CD14-positive monocyte (primary cell): Measurements from ENCODE around the gene PLAAT3. TPM values are rescaled to one million over a fixed set of nuclear protein-coding genes. Genes with fewer than 3 reads are reported as not detected.
A peak's percentile ranks its signal among the peaks of the same experiment; 100 is the strongest.

ENCODE experiments used
- DNase-seq, 3 donors: peaks; one replicate each; pipeline ENCODE4 v3.0.0-alpha.2; 2011 to 2022
- H2AFZ ChIP-seq: 2 replicates; pipeline ENCODE4 v1.6.0; 2012; ENCODE audit warnings: mild to moderate bottlenecking, low read depth, low read length, inconsistent platforms; ENCODE audit not compliant: insufficient read depth, poor library complexity, severe bottlenecking
- H3K27ac ChIP-seq, 2 donors: 1 replicate in 1 of 2; 2 replicates in 1 of 2; pipeline ENCODE4 v1.5.1; 2012 to 2013; ENCODE audit warnings: low read length in 2 of 2, control low read depth in 1 of 2, inconsistent platforms in 1 of 2, low read depth in 1 of 2, mild to moderate bottlenecking in 1 of 2
- H3K27me3 ChIP-seq, 2 donors: one replicate each; pipeline versions ENCODE4 v1.6.0 to v1.6.1; 2011 to 2013; ENCODE audit warnings: low read length in 2 of 2; ENCODE audit not compliant: control insufficient read depth in 2 of 2, insufficient read depth in 2 of 2
- H3K36me3 ChIP-seq, 2 donors: replicated peaks in 1 of 2; 1 replicate in 1 of 2; 2 replicates in 1 of 2; pipeline versions ENCODE4 v1.5.1 to v1.6.1; 2012 to 2013; ENCODE audit warnings: low read length in 2 of 2, control low read depth in 1 of 2, inconsistent platforms in 1 of 2, mild to moderate bottlenecking in 1 of 2; ENCODE audit not compliant: insufficient read depth in 2 of 2, control insufficient read depth in 1 of 2
- H3K4me1 ChIP-seq, 2 donors: 1 replicate in 1 of 2; 2 replicates in 1 of 2; pipeline versions ENCODE4 v1.5.1 to v1.6.1; 2012 to 2013; ENCODE audit warnings: low read length in 2 of 2, control low read depth in 1 of 2, inconsistent platforms in 1 of 2, mild to moderate bottlenecking in 1 of 2, moderate library complexity in 1 of 2; ENCODE audit not compliant: insufficient read depth in 2 of 2, control insufficient read depth in 1 of 2
- H3K4me2 ChIP-seq: replicated peaks from 2 replicates; pipeline ENCODE3; 2012; ENCODE audit warnings: low read length, moderate library complexity, mild to moderate bottlenecking; ENCODE audit not compliant: poor library complexity, severe bottlenecking; ENCODE audit errors: extremely low read depth
- H3K4me3 ChIP-seq, 3 experiments: fragments of 200-600 bp in 1 of 3; sonication (generic) in 1 of 3; replicated peaks in 1 of 3; 1 replicate in 2 of 3; 2 replicates in 1 of 3; pipeline ENCODE4 v1.5.1; 2011 to 2013; ENCODE audit warnings: low read length in 3 of 3, mild to moderate bottlenecking in 3 of 3, control low read depth in 2 of 3, low read depth in 2 of 3, inconsistent platforms in 1 of 3, moderate library complexity in 1 of 3
- H3K79me2 ChIP-seq: 2 replicates; pipeline ENCODE4 v1.6.0; 2012; ENCODE audit warnings: mild to moderate bottlenecking, control low read depth, inconsistent platforms, low read length, moderate library complexity; ENCODE audit not compliant: insufficient read depth
- H3K9ac ChIP-seq: 2 replicates; pipeline ENCODE4 v1.6.0; 2017; ENCODE audit warnings: low read length, mild to moderate bottlenecking; ENCODE audit not compliant: insufficient read depth, poor library complexity, severe bottlenecking
- H3K9me3 ChIP-seq, 2 donors: replicated peaks in 1 of 2; 1 replicate in 1 of 2; 2 replicates in 1 of 2; pipeline versions ENCODE4 v1.5.1 to v1.6.1; 2012 to 2013; ENCODE audit warnings: low read length in 2 of 2, control low read depth in 1 of 2; ENCODE audit not compliant: control insufficient read depth in 1 of 2, insufficient read depth in 1 of 2
- H4K20me1 ChIP-seq: 2 replicates; pipeline ENCODE4 v1.6.0; 2012; ENCODE audit warnings: mild to moderate bottlenecking, low read length, control low read depth, moderate library complexity; ENCODE audit not compliant: insufficient read depth
- H3K27ac Mint-ChIP-seq, 7 donors: one replicate each; pipeline ENCODE4 v1.8.0; 2020; ENCODE audit warnings: mild to moderate bottlenecking in 7 of 7, mixed read lengths in 7 of 7, moderate library complexity in 6 of 7, inconsistent platforms in 2 of 7
- H3K27me3 Mint-ChIP-seq, 3 donors: one replicate each; pipeline ENCODE4 v1.8.0; 2021 to 2022; ENCODE audit warnings: low read depth in 3 of 3, mild to moderate bottlenecking in 3 of 3, mixed read lengths in 3 of 3, moderate library complexity in 3 of 3, inconsistent platforms in 1 of 3
- H3K36me3 Mint-ChIP-seq, 2 donors: one replicate each; pipeline ENCODE4 v1.8.0; 2020; ENCODE audit warnings: mixed read lengths in 2 of 2, inconsistent platforms in 1 of 2, mild to moderate bottlenecking in 1 of 2
- H3K4me1 Mint-ChIP-seq: one replicate; pipeline ENCODE4 v1.8.0; 2020; ENCODE audit warnings: mild to moderate bottlenecking, mixed read lengths
- H3K4me3 Mint-ChIP-seq, 2 donors: one replicate each; pipeline ENCODE4 v1.8.0; 2020; ENCODE audit warnings: mild to moderate bottlenecking in 2 of 2, mixed read lengths in 2 of 2, moderate library complexity in 1 of 2
- H3K9me3 Mint-ChIP-seq, 7 donors: one replicate each; pipeline ENCODE4 v1.8.0; 2020 to 2022; ENCODE audit warnings: mixed read lengths in 7 of 7, mild to moderate bottlenecking in 6 of 7, moderate library complexity in 6 of 7, inconsistent platforms in 2 of 7
- WGBS: methylation state at CpG from one replicate; pipeline ENCODE4 v1.1.5; 2013; ENCODE audit warnings: missing lambda C conversion rate; ENCODE audit not compliant: insufficient coverage; 5-methylcytosine and 5-hydroxymethylcytosine counted together
- intact Hi-C, 2 donors: fragments of 100-400 bp; cut with micrococcal nuclease; formaldehyde crosslinking; loops; one replicate each; pipeline versions ENCODE4 v1.15.0 to v1.15.1; 2023
- polyA plus RNA-seq, 3 donors: library from polyadenylated mRNA; depleted of rRNA in 1 of 3; unstranded in 2 of 3; stranded (reverse) in 1 of 3; fragments of 300-500 nt in 2 of 3; fragments of >200 nt in 1 of 3; fragmentation: Illumina TruSeq in 2 of 3; gene quantifications; 1 replicate in 2 of 3; 2 replicates in 1 of 3; pipeline ENCODE4 v1.2.3, GENCODE V29; 2012 to 2021
- TF ChIP-seq, protein P1 (sequence below): fragments of 200-600 bp; IDR thresholded peaks from one replicate; pipeline ENCODE4 v1.8.0; 2022; ENCODE audit warnings: antibody characterized with exemption, mild to moderate bottlenecking

Gene PLAAT3
- polyA plus RNA-seq, 3 donors = 20.2 to 67.3 (median 34.2) TPM

DNA sequence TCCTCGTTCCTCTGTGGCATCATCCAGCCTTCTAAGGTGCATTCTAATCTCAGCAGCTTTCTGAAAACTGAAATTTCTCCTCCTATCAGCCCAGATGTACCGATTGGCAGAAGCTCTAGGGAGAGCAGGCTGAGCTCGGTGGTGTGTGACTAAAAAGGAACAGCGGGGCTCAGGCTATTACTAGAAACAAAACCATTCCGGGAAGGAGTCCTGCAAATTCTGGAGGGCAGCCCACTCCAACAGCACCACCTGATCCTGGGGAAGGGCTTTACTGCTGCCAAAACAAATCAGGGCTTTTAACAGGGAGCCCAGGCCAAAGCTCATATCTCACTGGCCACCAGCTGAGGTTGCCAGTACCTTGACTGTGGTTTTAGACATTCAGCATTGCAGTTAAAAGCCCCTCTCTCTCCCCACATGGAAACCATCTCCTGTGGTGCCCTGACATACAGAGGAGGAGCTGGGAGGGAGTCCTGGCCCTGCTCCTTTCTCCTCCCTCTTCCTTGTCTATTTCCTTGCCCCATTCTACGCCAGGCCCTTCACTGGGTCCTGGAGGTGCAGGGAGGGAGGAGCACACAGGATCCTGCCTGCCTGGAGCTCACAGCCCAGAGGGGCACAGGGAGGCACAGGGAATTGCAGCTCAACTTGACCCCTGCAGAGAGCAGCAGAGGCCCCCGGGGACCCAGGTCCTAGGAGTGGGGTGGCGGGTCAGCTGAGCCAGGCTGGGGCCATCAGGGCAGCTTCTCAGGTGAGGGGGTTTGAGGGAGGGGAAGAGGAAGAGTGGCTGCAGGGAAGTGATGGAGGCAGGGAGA is 76.7 kb downstream of the PLAAT3 start:
- Mint-ChIP-seq H3K4me1 (peaks cover 43% of the 10 kb centered on the region), H3K4me3 (peak overlapping the region; percentile 93 to 99), H3K9me3 (no peaks in the 10 kb centered on the region), H3K27me3 (peaks cover 2 to 10% (median 4%) of the 10 kb centered on the region in 3 donors), H3K36me3 (peaks cover 4 to 9% of the 10 kb centered on the region in 2 donors), H3K27ac (peak overlapping the region; percentile 83 to 93 (median 91))
- peak overlapping the region; percentile 71 to 79 (median 75) for H3K4me3 ChIP-seq
- intact Hi-C loops = no loop called here
- H3K9ac ChIP-seq = peak overlapping the region; percentile 74
- TF ChIP-seq, protein P1, sequence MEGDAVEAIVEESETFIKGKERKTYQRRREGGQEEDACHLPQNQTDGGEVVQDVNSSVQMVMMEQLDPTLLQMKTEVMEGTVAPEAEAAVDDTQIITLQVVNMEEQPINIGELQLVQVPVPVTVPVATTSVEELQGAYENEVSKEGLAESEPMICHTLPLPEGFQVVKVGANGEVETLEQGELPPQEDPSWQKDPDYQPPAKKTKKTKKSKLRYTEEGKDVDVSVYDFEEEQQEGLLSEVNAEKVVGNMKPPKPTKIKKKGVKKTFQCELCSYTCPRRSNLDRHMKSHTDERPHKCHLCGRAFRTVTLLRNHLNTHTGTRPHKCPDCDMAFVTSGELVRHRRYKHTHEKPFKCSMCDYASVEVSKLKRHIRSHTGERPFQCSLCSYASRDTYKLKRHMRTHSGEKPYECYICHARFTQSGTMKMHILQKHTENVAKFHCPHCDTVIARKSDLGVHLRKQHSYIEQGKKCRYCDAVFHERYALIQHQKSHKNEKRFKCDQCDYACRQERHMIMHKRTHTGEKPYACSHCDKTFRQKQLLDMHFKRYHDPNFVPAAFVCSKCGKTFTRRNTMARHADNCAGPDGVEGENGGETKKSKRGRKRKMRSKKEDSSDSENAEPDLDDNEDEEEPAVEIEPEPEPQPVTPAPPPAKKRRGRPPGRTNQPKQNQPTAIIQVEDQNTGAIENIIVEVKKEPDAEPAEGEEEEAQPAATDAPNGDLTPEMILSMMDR = no peak
- peak overlapping the region; percentile 72 for H3K4me2 ChIP-seq
- no peaks in the 10 kb centered on the region for H3K9me3 ChIP-seq
- no peaks in the 10 kb centered on the region for H3K36me3 ChIP-seq
- no peaks in the 10 kb centered on the region for H3K79me2 ChIP-seq
- 28% methylated on average over 5 of the region's 8 CpGs for WGBS
- H4K20me1 ChIP-seq = no peaks in the 10 kb centered on the region
- peak in 1 of 3 donors; percentile 13 for DNase-seq
- H3K4me1 ChIP-seq = peaks cover 27 to 31% of the 10 kb centered on the region in 2 donors
- H2AFZ ChIP-seq = peak overlapping the region; percentile 84
- H3K27me3 ChIP-seq = no peaks in the 10 kb centered on the region
- peak overlapping the region; percentile 56 to 82 for H3K27ac ChIP-seq

DNA sequence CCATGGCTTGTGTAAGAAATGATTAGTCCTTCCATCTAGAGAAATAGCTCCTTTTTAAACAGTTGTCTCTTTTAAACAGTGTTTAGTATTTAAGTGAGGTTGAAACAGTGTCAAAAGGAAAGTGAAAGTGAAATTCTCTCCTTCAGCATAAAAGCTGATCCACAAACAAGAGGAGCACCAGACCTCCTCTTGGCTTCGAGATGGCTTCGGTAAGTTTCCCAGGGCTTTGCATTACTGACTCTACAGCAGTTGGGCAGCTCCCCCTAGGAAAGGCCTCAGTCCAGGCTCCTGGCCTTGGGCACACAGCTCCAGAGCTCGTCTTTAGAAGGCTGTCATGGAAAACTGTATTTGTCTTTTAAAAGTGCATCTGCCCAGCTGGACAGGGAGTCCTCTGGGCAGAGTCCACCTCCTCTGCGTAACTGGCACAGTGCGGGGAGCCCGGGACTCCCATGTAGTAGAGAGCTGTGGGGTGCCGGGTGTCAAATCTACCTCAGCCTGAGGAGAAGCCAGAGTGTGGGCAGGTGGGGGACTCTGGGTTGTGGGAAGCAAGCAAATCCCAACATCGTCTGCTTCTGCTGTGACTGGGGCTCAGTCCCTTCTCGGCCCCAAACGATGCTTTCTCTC is 77.5 kb downstream of the PLAAT3 start, which contains the start of gene PLAAT4:
TSS of gene PLAAT4 (plus strand) at position 140 of the 624 bp plus-strand sequence. CDS start at position 201, 61 bp downstream.
- WGBS = 22% methylated on average over 7 of the region's 10 CpGs

More for the DNA sequence above, 77.5 kb downstream of the PLAAT3 start, which contains the start of gene PLAAT4:
- Histone ChIP-seq H3K9me3 (no peaks in the 10 kb centered on the region), H3K4me1 (peaks cover 27 to 31% of the 10 kb centered on the region in 2 donors), H2AFZ (peak within 1 kb of the TSS; percentile 84), H3K79me2 (no peaks in the 10 kb centered on the region), H3K4me3 (peak within 1 kb of the TSS; percentile 71 to 79 (median 75)), H3K27me3 (no peaks in the 10 kb centered on the region), H3K4me2 (peak within 1 kb of the TSS; percentile 72), H3K27ac (peak within 1 kb of the TSS; percentile 56 to 82), H3K36me3 (no peaks in the 10 kb centered on the region), H3K9ac (peak within 1 kb of the TSS; percentile 74), H4K20me1 (no peaks in the 10 kb centered on the region)
- Mint-ChIP-seq H3K4me3 (peak within 1 kb of the TSS; percentile 93 to 99), H3K9me3 (no peaks in the 10 kb centered on the region), H3K27me3 (peaks cover 4 to 10% (median 5%) of the 10 kb centered on the region in 3 donors), H3K4me1 (peaks cover 43% of the 10 kb centered on the region), H3K36me3 (peaks cover 4 to 9% of the 10 kb centered on the region in 2 donors), H3K27ac (peak within 1 kb of the TSS; percentile 83 to 93 (median 91))
- peak; percentile 29 to 54 (median 38) for DNase-seq
- TF ChIP-seq, protein P1 = no peak
- intact Hi-C loops = no loop called here
